Measurements from ENCODE around the gene MIXL1.
A peak's percentile ranks its signal among the peaks of the same experiment; 100 is the strongest.

MIXL1 gene

DNA sequence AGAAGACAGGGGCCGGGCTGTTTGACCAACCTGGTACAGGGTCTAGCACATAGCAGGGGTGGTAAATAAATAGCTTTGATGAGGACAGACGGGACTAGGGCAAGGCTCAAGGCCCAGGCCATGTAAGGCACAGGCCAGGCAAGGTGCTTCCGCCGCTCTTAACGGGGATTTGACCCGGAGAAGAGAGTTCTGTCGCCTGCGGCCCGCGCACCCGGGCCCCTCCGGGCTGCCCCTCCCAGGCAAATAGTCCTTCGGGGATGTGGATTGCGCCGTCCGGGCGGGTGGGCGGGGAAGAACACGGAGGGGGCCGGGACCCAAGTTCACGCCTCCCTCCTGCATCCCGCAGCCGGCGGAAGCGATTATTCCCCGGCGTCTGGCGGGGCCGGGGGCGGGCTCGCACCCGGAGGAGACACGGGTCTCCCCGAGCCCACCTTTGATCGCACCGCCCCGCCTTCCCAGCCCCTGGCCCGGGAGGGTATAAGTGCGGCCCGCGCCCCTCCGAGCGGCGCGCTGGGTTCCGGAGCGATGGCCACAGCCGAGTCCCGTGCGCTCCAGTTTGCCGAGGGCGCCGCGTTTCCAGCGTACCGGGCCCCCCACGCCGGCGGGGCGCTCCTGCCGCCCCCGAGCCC is at the start of gene MIXL1:
TSS of gene MIXL1 (plus strand) at position 508 of the 629 bp plus-strand sequence. CDS start at position 526, 18 bp downstream.
- Histone ChIP-seq H3K4me2 (ENCODE audit: low read depth, low read length, poor library complexity, severe bottlenecking) (no peak within 1 kb of the TSS), H2AFZ (ENCODE audit: low read length) (no peak within 1 kb of the TSS)

DNA sequence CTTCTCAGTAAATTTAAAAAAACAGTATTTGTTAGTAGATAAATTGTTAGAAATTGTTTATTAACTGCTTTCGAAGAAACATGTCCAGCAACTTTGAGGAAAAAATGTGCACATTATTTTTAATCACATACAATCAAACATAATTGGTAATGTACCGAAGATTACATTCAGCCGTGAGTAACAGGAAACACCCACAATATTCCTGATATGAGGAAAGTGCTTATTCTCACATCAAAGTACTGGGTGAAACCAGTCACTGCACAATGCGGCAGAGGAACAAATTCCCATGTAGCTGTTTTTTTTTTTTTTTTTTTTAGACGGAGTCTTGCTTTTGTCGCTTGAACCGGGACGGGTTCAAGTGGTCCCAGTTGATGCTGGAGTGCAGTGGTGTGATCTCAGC is 46.6 kb upstream of the MIXL1 start:
- no peak overlapping the region for H3K9ac ChIP-seq (ENCODE audit: low read depth, low read length, poor library complexity, severe bottlenecking)
- no peaks in the 10 kb centered on the region for H3K9me3 ChIP-seq (ENCODE audit: insufficient read depth, low read depth, low read length)
- H3K4me3 ChIP-seq (ENCODE audit: low read length, poor library complexity, severe bottlenecking), result no peak overlapping the region
- no peaks in the 10 kb centered on the region for H3K27me3 ChIP-seq (ENCODE audit: insufficient read depth, low read length, poor library complexity, severe bottlenecking)
- peaks cover 65% of the 10 kb centered on the region for H4K20me1 ChIP-seq (ENCODE audit: insufficient read depth, low read length, poor library complexity, severe bottlenecking)
- no peak for TF ChIP-seq EZH2phosphoT487 (IDR thresholded peaks at IDR 0.05; ENCODE audit: borderline replicate concordance)
- TF ChIP-seq, protein P1, sequence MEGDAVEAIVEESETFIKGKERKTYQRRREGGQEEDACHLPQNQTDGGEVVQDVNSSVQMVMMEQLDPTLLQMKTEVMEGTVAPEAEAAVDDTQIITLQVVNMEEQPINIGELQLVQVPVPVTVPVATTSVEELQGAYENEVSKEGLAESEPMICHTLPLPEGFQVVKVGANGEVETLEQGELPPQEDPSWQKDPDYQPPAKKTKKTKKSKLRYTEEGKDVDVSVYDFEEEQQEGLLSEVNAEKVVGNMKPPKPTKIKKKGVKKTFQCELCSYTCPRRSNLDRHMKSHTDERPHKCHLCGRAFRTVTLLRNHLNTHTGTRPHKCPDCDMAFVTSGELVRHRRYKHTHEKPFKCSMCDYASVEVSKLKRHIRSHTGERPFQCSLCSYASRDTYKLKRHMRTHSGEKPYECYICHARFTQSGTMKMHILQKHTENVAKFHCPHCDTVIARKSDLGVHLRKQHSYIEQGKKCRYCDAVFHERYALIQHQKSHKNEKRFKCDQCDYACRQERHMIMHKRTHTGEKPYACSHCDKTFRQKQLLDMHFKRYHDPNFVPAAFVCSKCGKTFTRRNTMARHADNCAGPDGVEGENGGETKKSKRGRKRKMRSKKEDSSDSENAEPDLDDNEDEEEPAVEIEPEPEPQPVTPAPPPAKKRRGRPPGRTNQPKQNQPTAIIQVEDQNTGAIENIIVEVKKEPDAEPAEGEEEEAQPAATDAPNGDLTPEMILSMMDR (conservative IDR thresholded peaks at IDR 0.05; ENCODE audit: low read length), result no peak
- peaks cover 41% of the 10 kb centered on the region for H3K4me1 ChIP-seq (ENCODE audit: insufficient read depth, low read length, poor library complexity, severe bottlenecking)
- peaks cover 97% of the 10 kb centered on the region for H3K79me2 ChIP-seq (ENCODE audit: insufficient read depth, low read length)
- peak overlapping the region; percentile 49 for H3K4me2 ChIP-seq (ENCODE audit: low read depth, low read length, poor library complexity, severe bottlenecking)
- no peaks in the 10 kb centered on the region for H3K9me2 ChIP-seq (replicated peaks; ENCODE audit: low read depth, low read length)
- H3K36me3 ChIP-seq (ENCODE audit: insufficient read depth, low read length), result peaks cover 6% of the 10 kb centered on the region; the same call in 1 of the 2 replicates
- peaks cover 2% of the 10 kb centered on the region; the same call in 1 of the 2 replicates for H3F3A ChIP-seq (ENCODE audit: low read depth)
- no peak overlapping the region for H2AFZ ChIP-seq (ENCODE audit: low read length)

More for the DNA sequence above, at the start of gene MIXL1:
- H3K4me1 ChIP-seq (ENCODE audit: insufficient read depth, low read length, poor library complexity, severe bottlenecking), result no peaks in the 10 kb centered on the region
- H3K9me3 ChIP-seq (ENCODE audit: insufficient read depth, low read depth, low read length), result no peaks in the 10 kb centered on the region
- no peaks in the 10 kb centered on the region for H3K36me3 ChIP-seq (ENCODE audit: insufficient read depth, low read length)
- no peak within 1 kb of the TSS for H3K4me3 ChIP-seq (ENCODE audit: low read length, poor library complexity, severe bottlenecking)
- no peaks in the 10 kb centered on the region for H4K20me1 ChIP-seq (ENCODE audit: insufficient read depth, low read length, poor library complexity, severe bottlenecking)
- no peaks in the 10 kb centered on the region for H3K9me2 ChIP-seq (replicated peaks; ENCODE audit: low read depth, low read length)
- H3K79me2 ChIP-seq (ENCODE audit: insufficient read depth, low read length), result no peaks in the 10 kb centered on the region
- no peaks in the 10 kb centered on the region for H3F3A ChIP-seq (ENCODE audit: low read depth)
- H3K9ac ChIP-seq (ENCODE audit: low read depth, low read length, poor library complexity, severe bottlenecking), result no peak within 1 kb of the TSS
- TF ChIP-seq EZH2phosphoT487 (IDR thresholded peaks at IDR 0.05; ENCODE audit: borderline replicate concordance), result no peak
- TF ChIP-seq, protein P1 (conservative IDR thresholded peaks at IDR 0.05; ENCODE audit: low read length), result no peak
- no peaks in the 10 kb centered on the region for H3K27me3 ChIP-seq (ENCODE audit: insufficient read depth, low read length, poor library complexity, severe bottlenecking)

DNA sequence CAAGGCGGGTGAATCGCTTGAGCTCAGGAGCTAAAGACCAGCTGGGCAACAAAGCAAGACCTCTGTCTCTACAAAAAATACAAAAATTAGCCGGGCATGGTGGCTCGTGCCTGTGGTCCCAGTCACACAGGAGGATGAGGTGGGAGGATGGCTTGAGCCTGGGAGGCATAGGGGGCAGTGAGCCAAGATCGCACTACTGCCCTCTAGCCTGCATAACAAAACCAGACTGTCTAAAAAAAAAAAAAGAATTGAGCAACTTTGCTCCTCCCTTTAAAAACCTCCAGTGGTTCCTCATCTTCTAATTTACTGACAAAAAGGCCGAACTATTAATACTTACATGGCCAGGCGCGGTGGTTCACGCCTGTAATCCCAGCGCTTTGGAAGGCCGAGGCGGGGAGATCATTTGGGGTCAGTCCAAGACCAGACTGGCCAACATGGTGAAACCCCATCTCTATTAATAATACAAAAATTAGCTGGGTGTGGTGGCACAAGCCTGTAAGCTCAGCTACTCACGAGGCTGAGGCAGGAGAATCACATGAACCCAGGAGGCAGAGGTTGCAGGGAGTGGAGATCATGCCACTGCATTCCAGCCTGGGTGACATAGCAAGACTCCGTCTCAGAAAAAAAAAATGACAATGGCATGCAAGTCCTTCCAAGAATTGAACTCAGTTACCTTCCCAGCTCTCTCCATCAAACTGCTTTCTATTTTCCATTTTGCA is 41.3 kb upstream of the MIXL1 start:
- peak overlapping the region; percentile 71 for H3K4me3 ChIP-seq (ENCODE audit: low read length, poor library complexity, severe bottlenecking)
- H2AFZ ChIP-seq (ENCODE audit: low read length), result no peak overlapping the region
- H3K27me3 ChIP-seq (ENCODE audit: insufficient read depth, low read length, poor library complexity, severe bottlenecking), result no peaks in the 10 kb centered on the region
- TF ChIP-seq, protein P1 (conservative IDR thresholded peaks at IDR 0.05; ENCODE audit: low read length), result peak; percentile 61
- TF ChIP-seq EZH2phosphoT487 (IDR thresholded peaks at IDR 0.05; ENCODE audit: borderline replicate concordance), result no peak
- no peaks in the 10 kb centered on the region for H3K9me3 ChIP-seq (ENCODE audit: insufficient read depth, low read depth, low read length)
- H3K36me3 ChIP-seq (ENCODE audit: insufficient read depth, low read length), result no peaks in the 10 kb centered on the region
- H3K4me1 ChIP-seq (ENCODE audit: insufficient read depth, low read length, poor library complexity, severe bottlenecking), result peaks cover 58% of the 10 kb centered on the region
- peaks cover 100% of the 10 kb centered on the region for H3K79me2 ChIP-seq (ENCODE audit: insufficient read depth, low read length)
- peaks cover 5% of the 10 kb centered on the region; the same call in 1 of the 2 replicates for H3F3A ChIP-seq (ENCODE audit: low read depth)
- peak overlapping the region; percentile 90 for H3K4me2 ChIP-seq (ENCODE audit: low read depth, low read length, poor library complexity, severe bottlenecking)
- H3K9me2 ChIP-seq (replicated peaks; ENCODE audit: low read depth, low read length), result no peaks in the 10 kb centered on the region
- peaks cover 73% of the 10 kb centered on the region for H4K20me1 ChIP-seq (ENCODE audit: insufficient read depth, low read length, poor library complexity, severe bottlenecking)
- H3K9ac ChIP-seq (ENCODE audit: low read depth, low read length, poor library complexity, severe bottlenecking), result peak overlapping the region; percentile 50

Measured in Loucy (cell line).